GM21515 (cell line): ENCODE measurements around the gene PRUNE1.

Experiments
- ATAC-seq: cut with Tn5 transposase; IDR thresholded peaks from one replicate; pipeline ENCODE4 v1.9.1; 2021; ENCODE audit not compliant: unreplicated experiment

PRUNE1 gene

DNA sequence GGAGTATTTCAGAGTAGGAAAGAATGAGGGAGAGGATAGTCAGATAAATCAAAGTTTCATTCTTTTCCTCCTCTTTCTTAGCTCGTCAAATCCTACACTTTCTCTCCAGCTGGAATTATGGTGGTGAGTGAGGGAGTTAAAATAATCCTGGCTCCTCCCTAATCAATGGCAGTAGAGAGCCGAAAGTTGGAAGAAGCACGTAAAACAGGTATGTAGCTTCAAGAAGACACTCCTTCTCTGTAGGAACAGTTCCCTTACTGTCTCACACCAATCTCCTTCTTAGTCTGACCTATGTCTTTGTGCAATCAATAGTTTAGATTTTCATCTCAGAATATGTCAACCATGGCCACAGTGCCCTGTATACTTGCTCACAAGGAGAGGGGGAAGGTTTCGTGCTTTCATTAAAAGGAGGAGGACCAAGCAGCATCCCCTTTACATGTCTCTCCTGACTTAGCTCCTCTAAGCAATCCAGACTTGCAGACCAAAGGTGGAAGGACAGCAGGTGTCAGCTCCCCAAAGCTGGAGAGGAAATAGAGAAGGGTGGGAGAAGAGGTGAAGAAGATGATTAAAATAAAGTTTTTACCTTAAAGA, 2.4 kb upstream of the PRUNE1 start:
- no peak for ATAC-seq

DNA sequence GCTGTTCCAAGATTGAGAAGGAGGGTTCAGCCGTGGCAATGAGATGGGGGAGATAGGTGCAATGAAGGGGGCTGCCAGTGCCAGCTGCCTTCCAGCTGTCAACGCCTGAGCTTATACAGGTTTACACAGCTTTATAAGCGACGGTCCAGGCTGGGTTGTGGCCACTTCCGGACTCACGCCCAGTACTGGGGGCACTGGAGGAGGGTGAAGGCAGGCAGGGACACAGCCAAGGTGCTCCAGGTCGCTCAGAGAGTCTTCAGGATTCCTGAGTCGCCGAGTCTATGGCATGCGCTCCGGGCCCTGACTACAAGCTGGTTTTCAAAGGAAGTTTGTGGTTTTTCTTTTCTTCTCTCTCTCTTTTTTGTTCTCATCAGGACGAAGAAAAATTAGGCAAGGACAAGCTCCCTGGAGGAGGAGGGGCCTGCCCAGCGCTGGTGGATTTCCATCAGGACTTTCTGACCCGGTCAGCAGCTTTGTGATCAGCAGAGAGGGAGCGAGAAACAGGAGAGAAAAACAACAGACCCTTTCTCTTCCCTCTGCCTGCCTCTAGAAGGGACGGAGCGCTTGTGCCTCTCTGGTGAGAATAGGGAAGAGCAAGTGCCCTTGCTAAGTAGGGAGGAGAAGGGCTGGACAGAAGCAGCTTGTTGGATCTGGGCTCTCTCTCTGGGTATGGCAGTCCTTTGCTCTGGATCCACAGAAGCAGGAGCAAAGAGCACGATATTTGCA, 1.8 kb upstream of the PRUNE1 start, which contains the start of gene MINDY1:
Gene MINDY1, minus strand, starts transcription at position 576 of the 726 bp plus-strand sequence. CDS start 4,285 bp downstream, outside the sequence.
- no peak for ATAC-seq

DNA sequence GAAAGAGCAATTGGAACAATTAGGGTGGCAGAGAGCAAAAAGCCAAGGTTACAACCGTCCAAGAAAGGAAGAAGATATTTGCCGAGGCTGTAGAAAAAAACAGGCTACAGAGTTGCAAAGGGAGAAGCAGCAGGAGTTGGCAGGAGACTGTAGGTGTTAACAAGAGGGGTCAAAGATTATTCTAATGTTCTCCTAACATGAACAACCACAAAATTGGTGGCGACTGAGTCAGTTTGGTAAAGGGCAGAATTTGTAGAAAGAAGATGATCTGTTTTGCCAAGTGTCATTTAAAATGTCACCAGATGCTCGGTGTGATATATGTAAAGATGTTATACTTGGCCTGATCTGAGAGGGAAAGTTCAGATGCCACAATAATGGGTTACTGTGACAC, 401 bp upstream of the PRUNE1 start:
- ATAC-seq: no peak

GRCh38 chr1:151009206-151009587, 948 bp downstream of the PRUNE1 start:
- no peak for ATAC-seq

DNA sequence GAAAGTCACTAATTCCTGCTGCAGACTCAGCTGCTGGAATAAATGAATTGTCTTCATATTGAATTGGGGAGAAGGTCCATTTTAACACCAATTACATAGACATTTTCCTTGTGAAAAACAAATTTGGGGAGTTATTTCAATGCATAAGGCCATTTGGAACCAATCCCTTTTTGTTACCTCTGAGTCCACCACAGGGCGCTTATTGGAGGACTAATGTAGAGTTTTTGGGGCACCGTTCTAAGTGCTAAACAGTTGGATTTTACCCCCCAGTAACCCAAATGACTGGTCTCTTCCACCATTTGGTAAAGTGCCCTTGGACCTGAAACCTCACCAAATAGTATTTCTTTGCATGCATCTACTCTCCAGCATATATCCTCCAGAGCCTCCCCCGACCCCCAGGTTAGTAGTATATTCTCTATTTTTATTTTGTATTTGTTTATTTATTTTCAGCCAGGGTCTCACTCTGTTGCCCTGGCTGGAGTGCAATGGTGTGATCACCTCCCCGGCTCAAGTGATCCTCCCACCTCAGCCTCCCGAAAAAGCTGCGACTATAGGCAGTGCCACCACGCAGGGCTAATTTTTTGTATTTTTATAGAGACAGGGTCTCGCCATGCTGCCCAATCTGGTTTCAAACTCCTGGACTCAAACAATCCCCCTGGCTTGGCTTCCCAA, 1.6 kb downstream of the PRUNE1 start:
- ATAC-seq: no peak

DNA sequence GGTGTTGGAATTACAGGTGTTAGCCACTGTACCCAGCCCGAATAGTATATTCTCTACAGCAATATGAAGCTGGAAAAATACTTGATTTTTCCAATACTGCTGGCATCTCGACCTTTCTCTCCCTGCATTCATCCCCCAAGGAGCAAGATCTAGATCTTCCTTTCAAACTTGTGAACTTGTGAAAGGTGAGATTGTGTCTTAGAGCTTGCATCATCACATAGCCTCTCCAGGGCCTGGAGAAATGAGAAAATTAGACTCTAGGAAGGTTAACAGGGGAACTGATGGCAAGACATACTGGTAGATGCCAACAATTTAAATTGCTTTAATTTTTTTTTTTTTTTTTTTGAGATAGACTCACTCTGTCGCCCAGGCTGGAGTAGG, 2.1 kb downstream of the PRUNE1 start:
- ATAC-seq: no peak

GRCh38 chr1:151011154-151011850, 3.1 kb downstream of the PRUNE1 start:
- no peak for ATAC-seq

GRCh38 chr1:151012684-151013471, 4.6 kb downstream of the PRUNE1 start:
- ATAC-seq: no peak

GRCh38 chr1:151013518-151013917, 5.3 kb downstream of the PRUNE1 start:
- no peak for ATAC-seq

DNA sequence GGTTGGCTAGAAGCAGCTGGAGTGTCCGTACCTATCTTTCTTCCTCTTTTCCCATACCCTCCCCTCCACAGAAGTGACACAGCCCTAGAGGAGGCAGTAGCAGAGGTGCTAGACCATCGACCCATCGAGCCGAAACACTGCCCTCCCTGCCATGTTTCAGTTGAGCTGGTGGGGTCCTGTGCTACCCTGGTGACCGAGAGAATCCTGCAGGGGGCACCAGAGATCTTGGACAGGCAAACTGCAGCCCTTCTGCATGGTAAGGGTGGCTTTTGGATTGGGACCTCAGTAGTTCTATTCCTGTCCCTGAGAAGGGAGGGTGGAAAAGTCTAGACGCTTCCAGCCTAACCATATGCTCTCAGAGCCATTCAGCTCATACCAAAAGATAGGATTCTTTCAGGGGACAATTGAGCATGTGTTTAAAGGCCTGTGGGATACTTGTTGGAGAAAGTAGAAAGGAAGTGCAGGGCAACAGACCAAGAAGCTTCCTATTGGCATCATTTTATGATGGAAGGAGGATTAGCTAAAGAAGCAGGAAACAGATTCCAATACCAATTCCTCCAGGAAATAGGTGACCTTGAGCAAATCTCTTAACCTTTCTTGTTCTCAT, 16.4 kb downstream of the PRUNE1 start:
- no peak for ATAC-seq

GRCh38 chr1:151026460-151026859, 18.2 kb downstream of the PRUNE1 start:
- ATAC-seq: no peak

GRCh38 chr1:151032164-151032563, 23.9 kb downstream of the PRUNE1 start:
- ATAC-seq: no peak

DNA sequence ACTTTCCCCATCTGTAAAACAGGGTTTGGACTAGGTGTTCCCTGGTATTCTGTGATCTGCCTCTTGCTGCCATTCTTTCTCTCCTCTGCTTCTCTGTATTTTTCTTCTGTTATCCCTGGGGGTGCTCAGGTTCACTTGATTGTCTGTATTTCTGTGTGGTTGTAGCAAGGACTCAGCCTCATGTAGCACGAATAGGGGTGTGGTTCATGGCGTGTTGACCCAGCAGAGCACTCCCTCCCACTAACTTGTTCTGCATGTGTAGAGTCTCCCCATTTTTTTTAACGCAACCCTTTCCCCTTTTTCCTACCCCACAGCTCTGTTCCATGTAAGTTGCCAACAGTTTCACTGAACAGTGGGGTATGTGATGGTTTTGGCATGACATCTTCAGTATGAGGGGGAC, 26.9 kb downstream of the PRUNE1 start:
- no peak for ATAC-seq

- ATAC-seq: no peak
Observed at GRCh38 chr1:151036356-151036755, 28.1 kb downstream of the PRUNE1 start, which contains the start of gene BNIPL. Gene BNIPL (plus strand): TSS chr1:151036586. CDS start chr1:151036726, 140 bp downstream.

DNA sequence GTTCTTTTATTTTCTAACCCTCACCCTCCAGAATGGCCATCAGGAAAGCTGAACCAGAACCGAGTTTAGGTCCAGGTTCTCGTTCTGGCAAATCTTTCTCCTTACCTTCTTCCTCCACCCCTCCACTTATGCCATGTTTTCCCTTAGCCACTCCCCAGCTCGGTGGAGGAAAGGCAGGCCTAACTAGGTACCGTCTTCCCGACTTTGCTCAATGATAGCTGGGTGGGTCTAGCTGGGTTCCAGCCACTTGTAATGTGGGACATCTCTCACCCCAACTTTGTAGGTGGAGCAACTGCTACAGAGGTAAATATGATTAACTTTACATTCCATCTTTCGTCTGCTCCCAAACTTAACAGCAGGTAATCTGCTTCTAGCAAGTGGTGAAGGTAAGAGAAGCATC, 28.8 kb downstream of the PRUNE1 start:
- no peak for ATAC-seq

DNA sequence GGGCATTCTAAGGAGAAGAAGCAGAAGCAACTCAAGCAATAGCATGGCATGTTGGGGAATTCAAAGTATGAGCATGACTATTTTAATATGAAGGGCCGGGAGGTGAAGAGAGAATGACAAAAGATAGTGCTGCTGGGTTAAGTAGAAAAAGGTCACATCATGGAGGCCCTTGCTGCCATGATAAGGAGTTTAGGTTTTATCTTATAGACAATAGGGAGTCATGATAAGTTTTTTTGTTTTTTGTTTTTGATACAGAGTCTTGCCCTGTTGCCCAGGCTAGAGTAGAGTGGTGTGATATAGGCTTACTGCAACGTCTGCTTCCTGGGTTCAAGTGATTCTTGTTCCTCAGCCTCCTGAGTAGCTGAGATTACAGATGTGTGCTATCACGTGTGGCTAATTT, 31.3 kb downstream of the PRUNE1 start:
- ATAC-seq: no peak

GRCh38 chr1:151043163-151043562, 34.9 kb downstream of the PRUNE1 start:
- no peak for ATAC-seq

- peak; percentile 51 for ATAC-seq
Observed at GRCh38 chr1:151047591-151047924, 39.3 kb downstream of the PRUNE1 start, which contains the start of gene C1orf56. Gene C1orf56 (plus strand): TSS chr1:151047751. CDS start chr1:151047848, 97 bp downstream.

DNA sequence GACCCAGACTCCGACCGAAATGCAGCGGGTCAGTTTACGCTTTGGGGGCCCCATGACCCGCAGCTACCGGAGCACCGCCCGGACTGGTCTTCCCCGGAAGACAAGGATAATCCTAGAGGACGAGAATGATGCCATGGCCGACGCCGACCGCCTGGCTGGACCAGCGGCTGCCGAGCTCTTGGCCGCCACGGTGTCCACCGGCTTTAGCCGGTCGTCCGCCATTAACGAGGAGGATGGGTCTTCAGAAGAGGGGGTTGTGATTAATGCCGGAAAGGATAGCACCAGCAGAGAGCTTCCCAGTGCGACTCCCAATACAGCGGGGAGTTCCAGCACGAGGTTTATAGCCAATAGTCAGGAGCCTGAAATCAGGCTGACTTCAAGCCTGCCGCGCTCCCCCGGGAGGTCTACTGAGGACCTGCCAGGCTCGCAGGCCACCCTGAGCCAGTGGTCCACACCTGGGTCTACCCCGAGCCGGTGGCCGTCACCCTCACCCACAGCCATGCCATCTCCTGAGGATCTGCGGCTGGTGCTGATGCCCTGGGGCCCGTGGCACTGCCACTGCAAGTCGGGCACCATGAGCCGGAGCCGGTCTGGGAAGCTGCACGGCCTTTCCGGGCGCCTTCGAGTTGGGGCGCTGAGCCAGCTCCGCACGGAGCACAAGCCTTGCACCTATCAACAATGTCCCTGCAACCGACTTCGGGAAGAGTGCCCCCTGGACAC, 39.8 kb downstream of the PRUNE1 start:
- peak; percentile 52 for ATAC-seq

- ATAC-seq: no peak
Observed at GRCh38 chr1:151048645-151049032, 40.4 kb downstream of the PRUNE1 start.
